ENCODE data around the gene GNL1. TPM values are rescaled to one million over a fixed set of nuclear protein-coding genes. Genes with fewer than 3 reads are reported as not detected.
A peak's percentile ranks its signal among the peaks of the same experiment; 100 is the strongest.
"Not testable (repeated sequence)": the region's sequence is repeated elsewhere in the genome, so short reads cannot be mapped to it uniquely, and the experiment has no call there.

GNL1 gene
- total RNA-seq, 1 donor from 2014 or later = 33.0 TPM

DNA sequence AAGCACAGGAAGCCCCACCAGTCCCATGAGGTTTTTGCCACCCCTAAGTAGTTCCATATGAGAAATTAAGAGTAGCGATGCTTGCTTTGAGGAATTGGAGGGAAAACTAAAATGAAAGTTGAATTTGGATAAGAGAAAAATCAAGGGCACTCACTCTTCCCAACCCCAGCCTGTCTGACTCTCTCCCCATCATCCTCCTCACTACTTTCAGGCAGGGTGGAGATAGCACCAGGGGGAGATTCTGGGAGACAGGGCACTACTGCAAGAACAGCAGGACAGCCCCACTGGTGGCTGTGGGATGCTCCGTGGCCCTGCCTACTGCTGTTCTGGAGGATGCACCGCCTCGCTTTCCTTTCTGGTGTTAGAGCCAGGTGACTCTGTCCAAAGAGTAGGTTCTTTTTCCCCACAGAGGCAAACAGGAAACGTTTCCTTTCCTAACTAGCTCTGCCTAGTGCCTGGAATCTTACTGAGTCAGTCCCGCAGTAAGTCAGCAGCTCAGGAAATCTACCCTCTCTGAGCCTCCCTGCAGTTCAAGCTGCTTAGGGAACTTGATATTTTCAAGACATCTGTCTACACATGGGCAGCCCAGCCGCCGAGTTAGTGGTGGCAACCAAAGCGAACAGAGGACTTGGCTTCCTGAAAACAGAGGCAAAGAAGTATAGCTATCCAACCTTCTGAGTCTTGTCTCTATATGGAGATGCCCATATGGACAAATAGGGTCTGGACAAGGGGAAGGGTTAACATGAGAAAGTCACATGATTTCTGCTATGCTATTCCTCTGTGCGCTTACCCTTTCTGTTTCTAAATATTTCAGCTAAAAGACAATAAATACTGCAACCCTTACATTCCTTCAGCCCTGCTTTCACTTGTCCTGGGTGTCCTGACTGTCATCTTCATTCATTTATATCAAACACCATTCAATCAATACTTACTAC lies 55.6 kb downstream of the GNL1 start:
- intact Hi-C loops (cut with DNase I) = no loop called here
- TF ChIP-seq, protein P1, sequence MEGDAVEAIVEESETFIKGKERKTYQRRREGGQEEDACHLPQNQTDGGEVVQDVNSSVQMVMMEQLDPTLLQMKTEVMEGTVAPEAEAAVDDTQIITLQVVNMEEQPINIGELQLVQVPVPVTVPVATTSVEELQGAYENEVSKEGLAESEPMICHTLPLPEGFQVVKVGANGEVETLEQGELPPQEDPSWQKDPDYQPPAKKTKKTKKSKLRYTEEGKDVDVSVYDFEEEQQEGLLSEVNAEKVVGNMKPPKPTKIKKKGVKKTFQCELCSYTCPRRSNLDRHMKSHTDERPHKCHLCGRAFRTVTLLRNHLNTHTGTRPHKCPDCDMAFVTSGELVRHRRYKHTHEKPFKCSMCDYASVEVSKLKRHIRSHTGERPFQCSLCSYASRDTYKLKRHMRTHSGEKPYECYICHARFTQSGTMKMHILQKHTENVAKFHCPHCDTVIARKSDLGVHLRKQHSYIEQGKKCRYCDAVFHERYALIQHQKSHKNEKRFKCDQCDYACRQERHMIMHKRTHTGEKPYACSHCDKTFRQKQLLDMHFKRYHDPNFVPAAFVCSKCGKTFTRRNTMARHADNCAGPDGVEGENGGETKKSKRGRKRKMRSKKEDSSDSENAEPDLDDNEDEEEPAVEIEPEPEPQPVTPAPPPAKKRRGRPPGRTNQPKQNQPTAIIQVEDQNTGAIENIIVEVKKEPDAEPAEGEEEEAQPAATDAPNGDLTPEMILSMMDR (IDR thresholded peaks at IDR 0.05) = no peak
- H3K27ac ChIP-seq = peak overlapping the region in 1 of 2 donors; percentile 18
- H3K27me3 ChIP-seq = no peaks in the 10 kb centered on the region
- no peaks in the 10 kb centered on the region for H3K4me1 ChIP-seq
- H3K36me3 ChIP-seq = no peaks in the 10 kb centered on the region
- no peaks in the 10 kb centered on the region for H3K9me3 ChIP-seq
- H3K4me3 ChIP-seq = no peak overlapping the region
- no peak for DNase-seq (ENCODE audit: low spot score in 2 of 2)

DNA sequence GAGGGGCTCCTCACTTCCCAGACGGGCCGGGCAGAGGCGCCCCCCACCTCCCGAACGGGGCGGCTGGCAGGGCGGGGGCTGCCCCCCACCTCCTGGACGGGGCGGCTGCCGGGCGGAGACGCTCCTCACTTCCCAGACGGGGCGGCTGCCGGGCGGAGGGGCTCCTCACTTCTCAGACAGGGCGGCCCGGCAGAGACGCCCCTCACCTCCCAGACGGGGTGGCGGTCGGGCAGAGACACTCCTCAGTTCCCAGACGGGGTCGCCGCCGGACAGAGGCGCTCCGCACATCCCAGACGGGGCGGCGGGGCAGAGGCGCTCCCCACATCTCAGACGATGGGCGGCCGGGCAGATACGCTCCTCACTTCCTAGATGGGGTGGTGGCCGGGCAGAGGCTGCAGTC lies 57.6 kb downstream of the GNL1 start:
- H3K9me3 ChIP-seq; H3K27ac ChIP-seq; intact Hi-C loops (cut with DNase I); H3K4me1 ChIP-seq; DNase-seq (ENCODE audit: low spot score in 2 of 2); H3K4me3 ChIP-seq; H3K36me3 ChIP-seq; H3K27me3 ChIP-seq: not testable (repeated sequence)

DNA sequence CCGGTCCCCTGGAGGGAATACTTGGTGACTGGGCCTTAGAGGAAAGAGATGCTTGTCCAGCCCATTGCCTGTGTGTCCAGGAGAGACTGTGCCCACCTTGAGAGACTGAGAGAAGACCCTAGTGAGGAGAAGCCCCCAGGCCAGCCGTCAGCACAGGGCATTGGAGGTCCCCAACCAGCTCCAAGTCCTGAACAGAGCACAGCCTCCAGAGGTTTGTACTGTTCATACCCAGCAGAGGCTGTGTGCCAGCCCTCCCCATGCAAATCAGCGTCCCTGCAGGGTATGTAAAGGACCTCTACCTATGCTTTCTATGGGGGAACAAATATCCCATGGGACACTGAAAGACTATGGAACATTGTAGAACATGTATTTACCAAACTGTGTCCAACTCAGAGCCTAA lies 58.6 kb downstream of the GNL1 start:
- H3K27ac ChIP-seq = no peak overlapping the region
- H3K4me1 ChIP-seq = no peaks in the 10 kb centered on the region
- no peaks in the 10 kb centered on the region for H3K9me3 ChIP-seq
- peaks cover 11 to 13% of the 10 kb centered on the region in 2 donors for H3K36me3 ChIP-seq
- H3K27me3 ChIP-seq = no peaks in the 10 kb centered on the region
- no peak for DNase-seq (ENCODE audit: low spot score in 2 of 2)
- TF ChIP-seq, protein P1 (IDR thresholded peaks at IDR 0.05) = no peak
- H3K4me3 ChIP-seq = no peak overlapping the region
- intact Hi-C loops (cut with DNase I) = no loop called here

DNA sequence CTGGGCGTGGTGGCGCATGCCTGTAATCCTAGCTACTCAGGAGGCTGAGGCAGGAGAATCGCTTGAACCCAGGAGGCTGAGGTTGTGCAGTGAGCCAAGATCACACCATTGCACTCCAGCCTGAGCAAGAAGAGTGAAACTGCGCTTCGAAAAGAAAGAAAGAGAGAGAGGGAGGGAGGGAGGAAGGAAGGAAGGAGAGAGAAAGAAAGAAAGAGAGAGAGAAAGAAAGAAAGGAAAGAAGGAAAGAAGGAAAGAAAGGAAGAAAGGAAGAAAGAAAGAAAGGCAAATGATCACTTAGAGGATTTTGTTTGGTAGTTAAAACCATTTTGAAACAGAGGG lies 59.1 kb downstream of the GNL1 start:
- H3K9me3 ChIP-seq; H3K4me3 ChIP-seq; DNase-seq (ENCODE audit: low spot score in 2 of 2); H3K27ac ChIP-seq; intact Hi-C loops (cut with DNase I); H3K27me3 ChIP-seq; H3K4me1 ChIP-seq: not testable (repeated sequence)
- peaks cover 16 to 18% of the 10 kb centered on the region in 2 donors for H3K36me3 ChIP-seq

DNA sequence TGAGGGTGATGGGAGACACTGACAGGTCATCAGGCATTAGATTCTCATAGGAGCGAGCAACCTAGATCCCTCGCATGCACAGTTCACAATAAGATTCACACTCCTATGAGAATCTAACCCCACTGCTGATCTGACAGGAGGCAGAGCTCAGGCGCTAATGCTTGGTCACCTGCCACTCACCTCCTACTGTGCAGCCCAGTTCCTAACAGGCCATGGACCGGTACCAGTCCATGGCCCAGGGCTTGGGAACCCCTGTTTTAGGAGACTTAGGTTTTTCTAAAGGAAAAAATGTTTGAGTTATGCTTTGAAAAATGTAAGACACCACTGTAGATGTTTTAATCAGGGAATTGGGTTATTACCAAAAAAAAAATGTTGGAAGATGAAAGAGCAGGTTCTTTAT lies 60.3 kb downstream of the GNL1 start:
- no peaks in the 10 kb centered on the region for H3K27me3 ChIP-seq
- H3K9me3 ChIP-seq = no peaks in the 10 kb centered on the region
- TF ChIP-seq, protein P1 (IDR thresholded peaks at IDR 0.05) = no peak
- H3K4me1 ChIP-seq = peaks cover 0 to 5% of the 10 kb centered on the region in 2 donors
- no peak overlapping the region for H3K27ac ChIP-seq
- no peak overlapping the region for H3K4me3 ChIP-seq
- peaks cover 28 to 30% of the 10 kb centered on the region in 2 donors for H3K36me3 ChIP-seq
- intact Hi-C loops (cut with DNase I) = no loop called here
- DNase-seq (ENCODE audit: low spot score in 2 of 2) = no peak

DNA sequence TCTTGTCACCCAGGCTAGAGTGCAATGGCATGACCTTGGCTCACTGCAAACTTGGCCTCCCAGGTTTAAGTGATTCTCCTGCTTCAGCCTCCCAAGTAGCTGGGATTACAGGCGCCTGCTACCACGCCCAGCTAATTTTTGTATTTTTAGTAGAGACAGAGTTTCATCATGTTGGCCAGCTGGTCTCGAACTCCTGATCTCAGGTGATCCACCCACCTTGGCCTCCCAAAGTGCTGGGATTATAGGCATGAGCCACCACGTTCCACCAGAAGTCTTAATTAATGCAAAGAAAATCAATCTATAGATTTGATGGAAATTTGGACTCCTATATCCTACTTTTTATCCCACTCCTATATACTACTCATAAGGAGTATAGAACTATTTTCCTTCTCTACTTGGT lies 61.2 kb downstream of the GNL1 start:
- H3K27ac ChIP-seq; intact Hi-C loops (cut with DNase I): not testable (repeated sequence)

DNA sequence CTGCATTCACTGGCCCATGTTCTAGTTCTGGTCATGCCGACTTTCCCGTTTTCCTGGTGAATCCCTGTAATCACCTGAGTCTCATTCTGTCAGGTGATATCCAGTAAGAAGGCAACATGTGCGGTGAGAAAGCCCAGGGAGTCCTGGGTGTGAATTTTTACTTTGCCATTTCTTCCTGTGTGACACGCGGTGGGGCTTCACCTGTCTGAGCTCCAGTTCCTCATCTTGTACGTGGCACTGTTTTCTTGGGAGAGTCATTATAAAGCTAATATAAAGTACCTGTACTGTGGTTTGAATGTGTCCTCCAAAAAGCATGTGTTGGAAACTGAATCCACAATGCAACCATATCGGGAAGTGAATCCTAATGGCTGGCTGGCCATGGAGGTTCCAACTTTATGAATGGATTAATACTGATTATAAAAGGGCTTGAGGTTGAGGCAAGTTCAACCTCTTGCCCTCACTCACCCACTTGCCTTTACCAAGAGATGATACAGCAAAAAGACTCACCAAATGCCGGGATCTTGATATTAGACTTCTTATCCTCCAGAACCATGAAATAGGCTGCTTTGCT lies 61.9 kb downstream of the GNL1 start:
- intact Hi-C loops (cut with DNase I) = no loop called here
- H3K9me3 ChIP-seq = no peaks in the 10 kb centered on the region
- TF ChIP-seq, protein P1 (IDR thresholded peaks at IDR 0.05) = no peak
- no peak for DNase-seq (ENCODE audit: low spot score in 2 of 2)
- H3K36me3 ChIP-seq = peaks cover 36 to 37% of the 10 kb centered on the region in 2 donors
- no peak overlapping the region for H3K27ac ChIP-seq
- no peak overlapping the region for H3K4me3 ChIP-seq
- no peaks in the 10 kb centered on the region for H3K27me3 ChIP-seq
- H3K4me1 ChIP-seq = peaks cover 6 to 14% of the 10 kb centered on the region in 2 donors

More for the DNA sequence above, 61.2 kb downstream of the GNL1 start:
- H3K9me3 ChIP-seq; H3K4me3 ChIP-seq; DNase-seq (ENCODE audit: low spot score in 2 of 2); H3K27me3 ChIP-seq: not testable (repeated sequence)
- peaks cover 6 to 14% of the 10 kb centered on the region in 2 donors for H3K4me1 ChIP-seq
- peaks cover 36 to 37% of the 10 kb centered on the region in 2 donors for H3K36me3 ChIP-seq
